ENCODE data around the gene SLC22A1. TPM values are rescaled to one million over a fixed set of nuclear protein-coding genes. Genes with fewer than 3 reads are reported as not detected.

SLC22A1 gene
- total RNA-seq, 1 donor from 2014 or later, result 2.4 TPM

- no peaks in the 10 kb centered on the region for H3K27me3 Mint-ChIP-seq
- DNase-seq (ENCODE audit: low spot score, unreplicated experiment), result no peak
- H3K9me3 Mint-ChIP-seq (ENCODE audit: low read depth), result no peaks in the 10 kb centered on the region
- TF ChIP-seq CTCF (IDR thresholded peaks at IDR 0.05; ENCODE audit: unreplicated experiment), result no peak
- no peaks in the 10 kb centered on the region for H3K36me3 Mint-ChIP-seq (ENCODE audit: insufficient read depth)
- no peak overlapping the region for H3K4me3 Mint-ChIP-seq (ENCODE audit: low read depth)
- H3K4me1 Mint-ChIP-seq (ENCODE audit: low read depth), result peaks cover 15% of the 10 kb centered on the region
- H3K27ac Mint-ChIP-seq, result no peak overlapping the region
Measured at GRCh38 chr6:160177220-160177619, 55.6 kb downstream of the SLC22A1 start.

- Mint-ChIP-seq H3K36me3 (ENCODE audit: insufficient read depth) (no peaks in the 10 kb centered on the region), H3K4me1 (ENCODE audit: low read depth) (peaks cover 15% of the 10 kb centered on the region), H3K27me3 (no peaks in the 10 kb centered on the region), H3K4me3 (ENCODE audit: low read depth) (no peak overlapping the region), H3K9me3 (ENCODE audit: low read depth) (no peaks in the 10 kb centered on the region), H3K27ac (no peak overlapping the region)
- no peak for DNase-seq (ENCODE audit: low spot score, unreplicated experiment)
- no peak for TF ChIP-seq CTCF (IDR thresholded peaks at IDR 0.05; ENCODE audit: unreplicated experiment)
Measured at GRCh38 chr6:160178271-160178670, 56.7 kb downstream of the SLC22A1 start.

- Mint-ChIP-seq H3K27ac (no peak overlapping the region), H3K36me3 (ENCODE audit: insufficient read depth) (no peaks in the 10 kb centered on the region), H3K4me3 (ENCODE audit: low read depth) (no peak overlapping the region), H3K4me1 (ENCODE audit: low read depth) (peaks cover 1% of the 10 kb centered on the region), H3K27me3 (no peaks in the 10 kb centered on the region), H3K9me3 (ENCODE audit: low read depth) (peaks cover 4% of the 10 kb centered on the region)
- no peak for TF ChIP-seq CTCF (IDR thresholded peaks at IDR 0.05; ENCODE audit: unreplicated experiment)
- no peak for DNase-seq (ENCODE audit: low spot score, unreplicated experiment)
Measured at GRCh38 chr6:160180706-160181105, 59.1 kb downstream of the SLC22A1 start.

GRCh38 chr6:160188773-160189172, 67.2 kb downstream of the SLC22A1 start:
- Mint-ChIP-seq H3K36me3 (ENCODE audit: insufficient read depth) (peaks cover 1% of the 10 kb centered on the region), H3K27ac (no peak overlapping the region), H3K9me3 (ENCODE audit: low read depth) (peaks cover 16% of the 10 kb centered on the region), H3K27me3 (no peaks in the 10 kb centered on the region), H3K4me1 (ENCODE audit: low read depth) (no peaks in the 10 kb centered on the region), H3K4me3 (ENCODE audit: low read depth) (no peak overlapping the region)
- no peak for TF ChIP-seq CTCF (IDR thresholded peaks at IDR 0.05; ENCODE audit: unreplicated experiment)
- no peak for DNase-seq (ENCODE audit: low spot score, unreplicated experiment)

- no peak for DNase-seq (ENCODE audit: low spot score, unreplicated experiment)
- Mint-ChIP-seq H3K27ac (no peak overlapping the region), H3K4me1 (ENCODE audit: low read depth) (no peaks in the 10 kb centered on the region), H3K4me3 (ENCODE audit: low read depth) (no peak overlapping the region), H3K36me3 (ENCODE audit: insufficient read depth) (peaks cover 4% of the 10 kb centered on the region), H3K27me3 (no peaks in the 10 kb centered on the region), H3K9me3 (ENCODE audit: low read depth) (peaks cover 22% of the 10 kb centered on the region)
- no peak for TF ChIP-seq CTCF (IDR thresholded peaks at IDR 0.05; ENCODE audit: unreplicated experiment)
Measured at GRCh38 chr6:160190081-160190480, 68.5 kb downstream of the SLC22A1 start.
